ENCODE data around the gene NAT8L.

NAT8L gene

GRCh38 chr4:2104556-2105345, 45.6 kb downstream of the NAT8L start:
- Histone ChIP-seq H3K27me3 (peaks cover 56% of the 10 kb centered on the region), H3K36me3 (no peaks in the 10 kb centered on the region), H3K27ac (no peak overlapping the region), H3K9me3 (no peaks in the 10 kb centered on the region), H3K4me3 (ENCODE audit: low read depth in 1 of 2, low read length in 1 of 2) (no peak overlapping the region), H3K4me1 (ENCODE audit: control insufficient read depth in 1 of 2, insufficient read depth in 1 of 2, low read depth in 1 of 2, low read length in 1 of 2) (no peaks in the 10 kb centered on the region)
- TF ChIP-seq CTCF (IDR thresholded peaks at IDR 0.05), result no peak

GRCh38 chr4:2105559-2105958, 46.4 kb downstream of the NAT8L start:
- peaks cover 55% of the 10 kb centered on the region for H3K27me3 ChIP-seq
- no peaks in the 10 kb centered on the region for H3K9me3 ChIP-seq
- no peak for TF ChIP-seq CTCF (IDR thresholded peaks at IDR 0.05)
- no peak overlapping the region for H3K4me3 ChIP-seq (ENCODE audit: low read depth in 1 of 2, low read length in 1 of 2)
- no peaks in the 10 kb centered on the region for H3K4me1 ChIP-seq (ENCODE audit: control insufficient read depth in 1 of 2, insufficient read depth in 1 of 2, low read depth in 1 of 2, low read length in 1 of 2)
- no peaks in the 10 kb centered on the region for H3K36me3 ChIP-seq
- H3K27ac ChIP-seq, result no peak overlapping the region

- TF ChIP-seq CTCF (IDR thresholded peaks at IDR 0.05), result no peak
- H3K4me3 ChIP-seq (ENCODE audit: low read depth in 1 of 2, low read length in 1 of 2), result no peak overlapping the region
- no peaks in the 10 kb centered on the region for H3K4me1 ChIP-seq (ENCODE audit: control insufficient read depth in 1 of 2, insufficient read depth in 1 of 2, low read depth in 1 of 2, low read length in 1 of 2)
Measured at GRCh38 chr4:2116687-2117400, 57.7 kb downstream of the NAT8L start.

More at GRCh38 chr4:2116687-2117400, 57.7 kb downstream of the NAT8L start:
- H3K9me3 ChIP-seq, result no peaks in the 10 kb centered on the region
- no peaks in the 10 kb centered on the region for H3K36me3 ChIP-seq
- peaks cover 24% of the 10 kb centered on the region for H3K27me3 ChIP-seq
- H3K27ac ChIP-seq, result no peak overlapping the region

Measured in neutrophil (primary cell).